T-helper 1 cell treated with Interleukin-12 subunit alpha and Interleukin-12 subunit beta and Interleukin-4 antibody, amounts not matched to agents 30 ng/mL and 1 ng/mL, for 36 hours (primary cell): ENCODE measurements around the gene ACTMAP. TPM values are rescaled to one million over a fixed set of nuclear protein-coding genes. Genes with fewer than 3 reads are reported as not detected.
"Not testable (repeated sequence)": the region's sequence is repeated elsewhere in the genome, so short reads cannot be mapped to it uniquely, and the experiment has no call there.

Experiments
- intact Hi-C: fragments of 100-400 bp; cut with micrococcal nuclease; formaldehyde crosslinking; loops from one replicate; pipeline ENCODE4 v1.15.1; 2024
- total RNA-seq: library from RNA; stranded (reverse); gene quantifications from 2 replicates; pipeline ENCODE4 v1.2.3, GENCODE V29; 2022

The ACTMAP gene
- total RNA-seq, 1 donor from 2014 or later = 11.9 TPM

DNA sequence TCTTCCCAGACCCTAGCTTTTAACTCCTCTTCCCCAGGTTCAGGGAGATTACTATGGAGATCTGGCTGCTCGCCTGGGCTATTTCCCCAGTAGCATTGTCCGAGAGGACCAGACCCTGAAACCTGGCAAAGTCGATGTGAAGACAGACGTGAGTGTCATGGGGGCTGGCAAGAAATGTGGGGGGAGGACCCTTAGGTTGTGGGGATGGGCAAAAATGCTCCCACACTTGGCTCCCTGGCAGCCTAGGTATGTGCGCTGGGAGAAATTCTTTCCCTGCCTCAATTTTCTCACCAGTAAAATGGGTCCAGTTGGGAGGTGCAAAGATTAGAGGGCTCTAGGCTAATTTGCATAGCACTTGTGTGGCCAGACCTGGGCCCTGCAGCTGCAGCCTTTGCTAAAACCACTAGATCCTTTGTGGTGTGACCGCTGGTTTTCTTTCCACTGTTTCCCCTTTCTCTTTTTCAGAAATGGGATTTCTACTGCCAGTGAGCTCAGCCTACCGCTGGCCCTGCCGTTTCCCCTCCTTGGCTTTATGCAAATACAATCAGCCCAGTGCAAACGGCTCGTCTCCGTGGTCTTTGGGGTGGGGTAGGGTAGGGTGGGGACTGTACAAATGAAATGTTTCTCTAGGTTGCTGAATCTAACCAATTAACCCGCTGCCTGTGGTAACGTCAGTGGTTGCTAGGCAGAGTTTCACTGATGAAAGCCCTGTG is 26.8 kb upstream of the ACTMAP start:
- intact Hi-C loops = loop anchor here (1.0 to 10.0 kb wide), 5 partner anchors 27 to 758 kb away; partner anchors contain the start of gene ACTMAP

DNA sequence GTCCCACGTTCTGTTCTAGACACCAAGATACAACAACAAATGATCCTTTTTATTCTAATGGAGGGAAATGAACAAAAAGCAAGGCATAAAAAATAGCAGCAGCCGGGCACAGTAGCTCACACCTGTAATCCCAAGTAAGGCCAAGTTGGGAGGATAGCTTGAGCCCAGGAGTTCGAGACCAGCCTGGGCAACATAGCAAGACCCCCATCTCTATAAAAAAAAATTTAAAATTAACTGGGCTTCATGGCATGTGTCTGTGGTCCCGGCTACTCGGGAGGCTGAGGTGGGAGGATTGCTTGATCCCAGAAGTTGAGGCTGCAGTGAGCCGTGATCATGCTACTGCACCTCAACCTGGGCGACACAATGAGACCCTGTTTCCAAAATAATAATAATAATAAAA is 26.1 kb upstream of the ACTMAP start:
- intact Hi-C loops = loop anchor here (10.0 kb wide), 1 partner anchor 758 kb away; no protein-coding TSS in a partner anchor

DNA sequence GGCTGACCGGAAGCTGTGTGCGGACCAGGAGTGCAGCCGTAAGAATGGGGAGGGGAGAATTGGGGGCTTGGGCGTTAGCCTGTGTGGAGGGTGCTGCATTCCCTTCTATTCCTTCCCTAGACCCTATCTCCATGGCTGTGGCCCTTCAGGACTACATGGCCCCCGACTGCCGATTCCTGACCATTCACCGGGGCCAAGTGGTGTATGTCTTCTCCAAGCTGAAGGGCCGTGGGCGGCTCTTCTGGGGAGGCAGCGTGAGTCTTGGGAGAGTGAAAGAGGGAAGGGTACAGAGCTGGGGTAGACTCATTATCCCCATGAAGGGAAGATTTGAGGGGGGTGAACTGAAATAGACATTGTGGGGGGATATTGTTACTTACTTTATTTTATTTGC is 25.4 kb upstream of the ACTMAP start:
- intact Hi-C loops = loop anchor here (10.0 kb wide), 1 partner anchor 759 kb away; no protein-coding TSS in a partner anchor

DNA sequence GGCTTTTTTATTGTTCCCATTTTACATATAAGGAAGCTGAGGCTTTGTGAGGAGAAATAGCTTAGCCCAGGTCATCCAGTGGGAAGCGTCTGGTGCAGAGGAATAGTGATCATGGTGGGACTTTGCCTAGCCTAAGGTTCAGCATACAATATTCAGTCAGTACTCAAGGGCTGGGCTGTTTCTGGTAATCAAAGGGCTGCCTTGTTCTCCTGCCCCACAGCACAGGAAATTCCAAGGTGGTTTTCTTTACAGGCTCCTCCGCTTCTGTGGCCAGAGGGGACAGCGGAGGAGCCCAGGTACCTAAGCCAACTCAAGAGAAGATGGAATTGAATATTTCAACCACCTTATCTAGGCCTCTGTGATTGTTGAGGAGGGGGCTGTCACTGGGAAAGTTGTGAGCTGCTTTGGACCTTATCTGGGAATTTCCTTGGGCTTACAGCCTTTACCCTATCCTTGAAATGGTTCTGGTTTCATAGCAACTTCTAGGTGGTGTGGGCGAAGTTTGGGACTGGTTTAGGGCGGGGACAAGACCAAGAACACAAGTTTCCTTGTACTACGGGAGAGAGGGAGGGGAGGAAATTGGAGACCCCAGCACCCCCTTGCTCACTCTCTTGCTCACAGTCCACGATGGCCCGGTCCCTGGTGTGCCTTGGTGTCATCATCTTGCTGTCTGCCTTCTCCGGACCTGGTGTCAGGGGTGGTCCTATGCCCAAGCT is 24.8 kb upstream of the ACTMAP start, which contains the start of gene MIA:
Gene MIA, plus strand, starts transcription at position 606 of the 716 bp plus-strand sequence. Its CDS starts 22 bp downstream, at position 628.
- intact Hi-C loops = loop anchor here (10.0 kb wide), 1 partner anchor 760 kb away; no protein-coding TSS in a partner anchor

DNA sequence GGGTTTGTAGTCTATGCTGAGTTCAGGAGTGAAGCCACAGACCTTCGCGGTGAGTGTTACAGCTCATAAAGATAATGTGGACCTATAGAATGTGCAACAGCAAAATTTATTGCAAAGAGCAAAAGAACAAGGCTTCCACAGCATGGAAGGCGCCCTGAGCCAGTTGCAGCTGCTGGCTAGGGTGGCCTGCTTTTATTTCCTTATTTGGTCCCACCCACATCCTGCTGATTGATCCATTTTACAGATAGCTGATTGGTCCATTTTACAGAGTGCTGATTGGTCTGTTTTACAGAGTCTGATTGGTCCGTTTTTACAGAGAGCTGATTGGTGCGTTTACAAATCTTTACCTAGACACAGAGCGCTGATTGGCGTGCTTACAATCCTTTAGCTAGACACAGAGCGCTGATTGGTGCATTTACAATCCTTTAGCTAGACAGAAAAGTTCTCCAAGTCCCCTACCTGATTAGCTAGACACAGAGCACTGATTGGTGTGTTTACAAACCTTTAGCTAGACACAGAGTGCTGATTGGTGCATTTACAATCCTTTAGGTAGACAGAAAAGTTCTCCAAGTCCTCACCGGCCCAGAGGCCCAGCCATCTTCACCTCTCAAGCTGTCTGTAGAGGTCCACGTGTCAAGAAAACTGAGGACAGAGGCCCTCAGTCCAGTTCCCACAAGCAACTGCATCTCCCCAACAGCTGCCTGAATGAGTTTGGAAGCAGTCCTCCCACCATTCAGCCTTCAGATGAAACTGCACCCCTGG is 21.0 kb upstream of the ACTMAP start:
- intact Hi-C loops = loop anchor here (10.0 kb wide), 1 partner anchor 764 kb away; no protein-coding TSS in a partner anchor

DNA sequence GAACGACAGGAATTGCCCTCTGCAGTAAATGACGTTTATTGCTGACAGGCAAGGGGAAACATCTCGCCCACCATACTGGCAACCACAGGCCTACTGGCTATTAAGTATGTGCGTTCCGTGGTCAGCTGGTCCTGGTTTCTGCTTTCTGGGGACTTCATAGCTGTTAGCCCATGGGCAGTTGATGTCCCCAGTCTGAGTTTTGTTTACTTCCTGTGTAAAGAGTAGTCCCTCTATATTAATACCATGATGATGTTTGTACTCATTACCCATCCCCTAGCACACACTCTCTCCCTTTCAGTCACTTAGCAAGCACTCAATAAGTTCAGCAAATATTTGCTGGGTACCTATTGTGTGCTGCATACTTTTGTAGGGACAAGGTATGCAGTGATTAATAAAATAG is 18.6 kb upstream of the ACTMAP start:
- intact Hi-C loops = no loop called here

DNA sequence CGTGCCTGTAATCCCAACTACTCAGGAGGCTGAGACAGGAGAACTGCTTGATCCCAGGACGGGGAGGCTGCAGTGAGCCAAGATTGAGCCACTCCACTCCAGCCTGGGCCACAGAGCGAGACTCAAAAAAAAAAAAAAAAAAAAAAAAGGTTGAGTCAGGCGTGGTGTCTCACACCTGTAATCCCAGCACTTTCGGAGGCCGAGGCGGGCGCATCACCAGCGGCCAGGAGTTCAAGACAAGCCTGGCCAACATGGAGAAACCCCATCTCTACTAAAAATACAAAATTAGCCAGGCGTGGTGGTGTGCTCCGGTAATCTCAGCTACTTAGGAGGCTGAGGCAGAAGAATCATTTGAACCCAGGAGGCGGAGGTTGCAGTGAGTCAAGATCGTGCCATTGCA is 16.1 kb upstream of the ACTMAP start:
- intact Hi-C loops = not testable (repeated sequence)

DNA sequence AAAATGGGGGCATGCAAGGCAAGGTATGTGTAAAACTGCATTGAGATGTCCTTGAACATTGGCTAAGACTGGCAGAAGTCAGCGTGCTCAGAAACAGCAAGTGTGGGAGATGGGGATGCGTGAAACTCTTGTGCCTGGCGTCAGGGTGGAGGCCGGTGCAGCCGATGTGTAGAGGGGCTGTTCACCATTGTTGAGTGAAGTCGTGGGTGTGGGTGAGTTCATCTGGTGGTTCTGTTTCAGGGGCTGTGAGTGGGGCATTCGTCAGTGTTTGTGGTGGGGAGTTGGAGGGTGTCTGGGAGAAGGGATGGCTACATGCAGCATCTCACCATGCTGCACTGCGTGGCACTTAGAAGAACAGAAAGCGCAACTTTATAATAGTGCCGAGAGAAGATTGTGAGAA is 13.7 kb upstream of the ACTMAP start:
- intact Hi-C loops = no loop called here

DNA sequence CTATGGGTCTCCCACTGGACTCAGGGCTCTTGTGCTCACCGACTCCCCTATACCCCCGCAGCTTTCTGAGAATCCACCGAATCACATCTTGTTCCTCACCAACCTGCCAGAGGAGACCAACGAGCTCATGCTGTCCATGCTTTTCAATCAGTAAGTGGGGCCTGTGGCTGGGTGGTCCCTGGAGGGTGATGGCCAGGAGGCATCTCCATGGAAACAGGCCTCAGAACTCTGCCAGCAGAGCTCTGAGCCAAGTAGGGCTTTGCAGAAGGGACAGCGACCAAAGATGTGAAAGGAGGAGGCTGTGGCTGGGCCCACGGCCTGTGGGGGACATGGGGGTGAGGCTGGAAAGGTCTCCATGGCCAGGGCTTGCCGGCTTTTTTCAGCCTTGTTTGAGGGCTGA is 13.2 kb upstream of the ACTMAP start:
- intact Hi-C loops = no loop called here

DNA sequence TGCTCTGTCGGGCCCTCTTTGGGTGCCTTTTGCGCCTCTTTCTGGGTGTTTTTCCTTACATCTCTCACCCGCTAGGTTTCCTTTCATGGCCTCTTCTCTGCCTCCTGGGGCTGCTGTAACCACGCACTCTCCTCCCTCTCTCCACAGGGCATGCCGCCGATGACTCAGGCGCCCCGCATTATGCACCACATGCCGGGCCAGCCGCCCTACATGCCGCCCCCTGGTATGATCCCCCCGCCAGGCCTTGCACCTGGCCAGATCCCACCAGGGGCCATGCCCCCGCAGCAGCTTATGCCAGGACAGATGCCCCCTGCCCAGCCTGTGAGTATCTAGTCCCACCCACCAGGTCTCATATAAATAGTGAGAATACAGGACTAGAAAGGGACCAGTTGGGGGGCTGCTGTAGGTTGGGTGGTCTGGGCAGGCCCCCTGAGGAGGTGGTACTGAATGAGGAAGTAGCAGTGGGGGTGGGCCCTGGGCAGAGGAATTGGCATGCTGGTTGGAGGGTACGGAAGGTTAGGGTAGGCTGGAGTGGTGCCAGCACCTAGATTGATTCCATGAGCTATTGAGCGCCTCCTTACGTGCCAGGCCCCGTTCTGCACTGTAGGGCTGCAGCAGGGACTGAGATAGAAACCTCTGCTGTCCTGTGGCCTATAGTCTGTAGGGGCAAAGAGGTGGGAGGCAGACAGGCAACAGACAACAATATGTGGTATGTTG is 12.6 kb upstream of the ACTMAP start:
- intact Hi-C loops = no loop called here

DNA sequence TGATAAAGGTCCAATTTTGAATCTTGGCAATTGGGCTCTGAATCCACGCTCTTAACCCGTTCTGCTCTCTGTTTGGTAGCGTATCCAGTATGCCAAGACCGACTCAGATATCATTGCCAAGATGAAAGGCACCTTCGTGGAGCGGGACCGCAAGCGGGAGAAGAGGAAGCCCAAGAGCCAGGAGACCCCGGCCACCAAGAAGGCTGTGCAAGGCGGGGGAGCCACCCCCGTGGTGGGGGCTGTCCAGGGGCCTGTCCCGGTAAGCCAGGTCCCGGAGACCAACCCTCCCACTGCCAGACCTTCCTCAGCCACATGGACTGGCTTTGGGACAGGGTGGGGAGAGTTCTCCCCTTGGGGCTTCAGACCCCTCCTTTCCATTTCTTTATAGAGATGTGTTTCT is 9.1 kb upstream of the ACTMAP start:
- intact Hi-C loops = no loop called here

DNA sequence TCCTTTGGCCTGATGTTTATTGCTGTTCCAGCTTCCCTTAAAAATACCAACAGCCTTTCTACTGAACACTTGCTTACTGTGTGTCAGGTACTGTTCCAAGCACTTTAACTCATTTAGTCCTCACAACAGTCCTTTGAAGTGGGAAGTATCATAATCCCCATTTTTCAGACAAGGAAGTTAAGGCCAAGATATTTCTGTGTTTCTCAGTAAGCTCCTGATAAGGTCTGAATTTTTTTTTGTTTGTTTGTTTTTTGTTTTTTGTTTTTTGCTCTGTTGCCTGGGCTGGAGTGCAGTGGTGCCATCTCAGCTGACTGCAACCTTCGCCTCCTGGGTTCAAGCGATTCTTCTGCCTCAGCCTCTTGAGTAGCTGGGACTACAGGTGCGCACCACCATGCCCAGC is 8.2 kb upstream of the ACTMAP start:
- intact Hi-C loops = no loop called here

DNA sequence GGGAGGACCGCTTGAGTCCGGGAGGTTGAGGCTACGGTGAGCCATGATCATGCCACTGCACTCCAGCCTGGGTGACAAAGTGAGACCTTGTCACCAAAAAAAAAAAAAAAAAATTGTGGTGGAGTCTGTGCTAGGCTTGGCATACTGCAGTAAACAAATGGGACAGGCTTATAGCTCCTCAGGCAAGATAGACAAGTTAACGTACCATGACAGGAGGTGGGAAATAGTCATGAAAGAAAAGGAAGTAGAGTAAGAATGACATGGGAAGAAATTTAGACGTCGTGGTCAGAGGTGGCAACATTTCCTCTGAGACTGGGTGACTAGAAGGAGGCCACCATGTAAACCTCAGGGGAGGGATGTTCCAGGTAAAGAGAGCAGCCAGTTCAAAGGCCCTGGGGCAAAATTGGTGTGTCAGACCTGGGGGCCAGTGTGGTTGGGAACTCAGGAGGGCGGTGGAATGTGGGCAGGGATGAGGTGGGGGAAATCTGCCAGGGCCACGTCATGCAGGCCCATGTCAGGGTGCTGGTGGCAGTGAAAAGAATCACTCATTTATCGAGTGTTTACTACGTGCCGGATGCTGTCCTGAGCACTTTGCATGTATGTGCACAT is 6.3 kb upstream of the ACTMAP start:
- intact Hi-C loops = no loop called here

DNA sequence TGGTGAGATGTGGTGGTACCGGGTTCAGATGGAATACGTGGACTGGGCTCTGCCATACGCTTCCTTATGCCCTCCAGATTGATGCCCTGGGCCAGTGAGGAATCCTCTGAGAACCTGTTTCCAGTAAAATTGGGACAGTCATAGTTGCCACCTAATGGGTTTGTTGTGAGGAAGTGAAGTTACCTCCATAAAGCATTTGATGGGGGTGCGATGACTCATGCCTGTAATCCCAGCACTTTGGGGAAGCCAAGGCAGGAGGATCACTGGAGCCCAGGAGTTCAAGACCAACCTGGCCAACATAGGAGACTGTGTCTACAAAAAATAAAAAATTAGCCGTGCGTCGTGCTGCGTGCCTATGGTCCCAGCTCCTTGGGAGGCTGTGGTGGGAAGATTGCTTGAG is 5.5 kb upstream of the ACTMAP start:
- intact Hi-C loops = loop anchor here (1.0 kb wide), 1 partner anchor 43 kb away; no protein-coding TSS in a partner anchor

DNA sequence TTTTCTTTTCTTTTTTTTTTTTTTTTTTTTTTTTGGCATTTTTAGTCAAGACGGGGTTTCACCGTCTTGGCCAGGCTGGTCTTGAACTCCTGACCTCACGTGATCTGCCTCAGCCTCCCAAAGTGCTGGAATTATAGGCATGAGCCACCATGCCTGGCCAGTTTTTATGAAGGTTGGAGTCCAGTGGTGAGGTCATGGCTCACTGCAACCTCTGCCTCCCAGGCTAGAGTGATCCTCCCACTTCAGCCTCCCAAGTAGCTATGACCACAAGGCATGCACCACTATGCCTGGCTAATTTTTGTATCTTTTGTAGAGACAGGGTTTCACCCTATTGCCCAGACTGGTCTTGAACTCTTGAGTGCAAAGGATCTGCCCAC is 5.0 kb upstream of the ACTMAP start:
- intact Hi-C loops = loop anchor here (1.0 kb wide), 1 partner anchor 43 kb away; no protein-coding TSS in a partner anchor

DNA sequence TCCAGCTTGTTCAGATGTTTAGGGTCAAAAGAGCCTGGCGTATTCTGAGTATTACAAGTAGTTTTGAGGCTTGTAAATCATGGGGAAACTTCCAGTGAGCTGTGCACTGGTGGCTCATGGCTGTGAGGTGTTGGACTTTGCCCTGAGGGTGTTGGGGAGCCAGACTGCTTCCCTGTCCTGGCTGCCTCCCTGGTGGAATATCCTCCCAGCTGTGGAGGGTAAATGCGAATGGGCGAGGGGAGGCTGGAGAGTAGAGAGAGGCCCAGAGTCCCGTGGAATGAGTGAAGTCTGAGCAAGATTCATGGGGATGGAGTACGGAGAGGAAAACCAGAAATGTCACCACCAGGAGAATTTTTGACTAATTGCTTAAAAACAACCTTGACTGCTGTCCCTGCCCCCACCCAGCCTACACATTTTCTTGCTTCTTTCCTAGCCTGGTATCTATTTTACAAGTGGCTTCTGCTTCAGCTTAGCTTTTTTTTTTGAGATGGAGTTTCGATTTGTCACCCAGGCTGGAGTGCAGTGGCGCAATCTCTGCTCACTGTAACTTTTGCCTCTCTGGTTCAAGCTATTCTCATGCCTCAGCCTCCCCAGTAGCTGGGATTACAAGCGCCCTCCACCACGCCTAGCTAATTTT is 4.5 kb upstream of the ACTMAP start:
- intact Hi-C loops = loop anchor here (1.0 to 5.0 kb wide), 2 partner anchors 44 to 643 kb away; partner anchors contain the start of genes BCKDHA and EXOSC5

DNA sequence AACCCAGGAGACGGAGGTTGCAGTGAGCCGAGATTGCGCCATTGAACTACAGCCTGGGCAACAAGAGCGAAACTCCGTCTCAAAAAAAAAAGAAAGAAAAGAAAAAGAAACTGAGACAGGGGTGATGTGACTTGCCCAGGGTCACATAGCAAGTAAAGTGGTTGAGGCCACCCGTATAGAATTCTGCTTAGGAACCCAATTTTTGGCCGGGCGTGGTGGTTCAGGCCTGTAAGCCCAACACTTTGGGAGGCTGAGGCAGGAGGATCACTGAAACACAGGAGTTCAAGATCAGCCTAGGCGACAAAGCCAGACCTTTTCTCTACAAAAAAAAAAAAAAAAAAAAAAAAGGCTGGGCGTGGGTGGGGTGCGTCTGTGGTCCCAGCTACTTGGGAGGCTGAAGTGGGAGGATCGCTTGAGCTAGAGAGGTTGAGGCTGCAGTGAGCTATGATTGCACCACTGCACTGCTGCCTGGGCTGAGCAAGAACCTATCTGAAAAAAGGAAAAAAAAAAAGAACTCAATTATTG is 2.0 kb upstream of the ACTMAP start:
- intact Hi-C loops = loop anchor here (5.0 kb wide), 1 partner anchor 645 kb away; the partner anchor contains the start of genes BCKDHA and EXOSC5

DNA sequence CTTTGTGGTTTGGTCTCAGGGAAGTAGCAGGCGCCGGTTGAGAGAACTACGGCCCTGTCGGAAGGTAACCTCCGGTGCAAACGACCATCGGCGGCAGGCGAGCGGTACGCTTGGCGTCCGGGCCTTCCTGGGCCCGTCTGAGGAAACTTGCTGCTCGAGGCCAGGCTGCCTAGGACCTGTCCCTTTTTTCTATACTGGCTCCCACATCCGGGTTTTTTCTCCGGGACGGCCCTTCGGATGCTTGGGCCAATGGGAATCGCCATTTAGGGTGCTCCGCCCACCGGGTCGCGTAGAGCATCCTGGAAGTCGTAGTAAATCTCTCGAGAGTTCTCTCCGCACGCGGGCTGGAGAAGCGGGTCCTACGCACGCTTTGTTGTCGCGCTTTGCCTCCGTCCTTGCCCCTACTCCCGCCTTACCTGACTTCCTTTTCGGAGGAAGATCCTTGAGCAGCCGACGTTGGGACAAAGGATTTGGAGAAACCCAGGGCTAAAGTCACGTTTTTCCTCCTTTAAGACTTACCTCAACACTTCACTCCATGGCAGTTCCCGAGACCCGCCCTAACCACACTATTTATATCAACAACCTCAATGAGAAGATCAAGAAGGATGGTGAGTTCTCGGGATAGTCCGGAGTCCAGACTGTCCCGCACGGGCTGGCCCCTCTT is 729 bp upstream of the ACTMAP start, which contains the start of gene SNRPA:
Gene SNRPA, plus strand, starts transcription at position 330 of the 664 bp plus-strand sequence. Its CDS starts 206 bp downstream, at position 536.
- intact Hi-C loops = loop anchor here (1.0 to 5.0 kb wide), 14 partner anchors 26 to 1339 kb away; partner anchors contain the start of genes AKT2, BCKDHA, BLVRB and COQ8B

DNA sequence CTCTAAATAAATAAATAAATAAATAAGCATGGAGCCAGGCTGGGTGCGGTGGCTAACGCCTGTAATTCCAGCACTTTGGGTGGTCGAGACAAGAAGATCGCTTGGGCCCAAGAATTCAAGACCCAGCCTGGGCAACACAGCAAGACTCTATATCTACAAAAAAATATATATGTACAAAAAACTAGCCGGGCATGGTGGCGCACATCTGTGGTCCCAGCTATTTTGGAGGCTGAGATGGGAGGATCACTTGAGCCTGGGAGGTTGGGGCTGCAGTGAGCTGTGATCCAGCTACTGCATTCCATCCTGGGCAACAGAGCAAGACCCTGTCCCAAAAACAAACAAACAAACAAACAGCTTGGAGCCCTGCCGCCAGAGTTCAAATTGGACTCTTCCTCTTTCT is 2.7 kb downstream of the ACTMAP start:
- intact Hi-C loops = loop anchor here (5.0 kb wide), 1 partner anchor 185 kb away; no protein-coding TSS in a partner anchor
